Right cardiac atrium (tissue), 5 donors: ENCODE measurements around the gene LRFN5. TPM values are rescaled to one million over a fixed set of nuclear protein-coding genes. Genes with fewer than 3 reads are reported as not detected.
A peak's percentile ranks its signal among the peaks of the same experiment; 100 is the strongest.
"Not testable (repeated sequence)": the region's sequence is repeated elsewhere in the genome, so short reads cannot be mapped to it uniquely, and the experiment has no call there.

Source experiments
- ATAC-seq, 2 donors: fragments of 200-7000 bp; cut with Tn5 transposase; one replicate each; pipeline versions ENCODE4 v1.8.0 to v1.9.1; 2020; ENCODE audit warnings: moderate library complexity in 2 of 2, mild to moderate bottlenecking in 1 of 2
- DNase-seq, 3 donors: peaks; one replicate each; pipeline ENCODE4 v3.0.0-alpha.2; 2020
- H3K27ac ChIP-seq: one replicate; pipeline ENCODE4 v1.5.1; 2013; ENCODE audit warnings: mild to moderate bottlenecking, low read length, control low read depth, moderate library complexity
- H3K27me3 ChIP-seq: one replicate; pipeline ENCODE4 v1.6.1; 2013; ENCODE audit not compliant: control insufficient read depth, insufficient read depth
- H3K4me1 ChIP-seq: one replicate; pipeline ENCODE4 v1.6.1; 2013; ENCODE audit warnings: low read length; ENCODE audit not compliant: control insufficient read depth, insufficient read depth
- H3K4me3 ChIP-seq: one replicate; pipeline ENCODE4 v1.5.1; 2013; ENCODE audit warnings: low read length, control low read depth
- H3K9me3 ChIP-seq: one replicate; pipeline ENCODE4 v1.6.1; 2013; ENCODE audit warnings: low read length; ENCODE audit not compliant: control insufficient read depth
- WGBS: extraction: QIAGEN DNeasy Blood & Tissue Kit; methylation state at CpG from one replicate; pipeline ENCODE4 v1.1.7; 2013; 5-methylcytosine and 5-hydroxymethylcytosine counted together
- intact Hi-C, 4 donors: fragments of 100-400 bp; cut with DNase I; formaldehyde crosslinking; loops; one replicate each; pipeline versions ENCODE4 v1.11.0 to v1.14.0; 2022 to 2023
- polyA plus RNA-seq: library from polyadenylated mRNA; stranded (reverse); fragments of 200-250 nt; gene quantifications from one replicate; pipeline ENCODE4 v1.2.3, GENCODE V29; 2013
- total RNA-seq, 4 donors: library from RNA; stranded (reverse); fragmentation: NEBNext Ultra II Directional; extraction: Animal tissue kit (Norgen Biotek cat#: 25700); gene quantifications; one replicate each; pipeline ENCODE4 v1.2.1, GENCODE V29; 2021
- donor health status: healthy with polysubstance abuse.
- donor health status: DM: no; HTN: yes; CAD: no.
- donor health status: DM: no; HTN: no; CAD: no.
- donor health status: DM: no; HTN: yes; CAD: no; lungs with severe emphysema.
- donor health status: DM: yes; HTN: yes; CAD: no.

Gene LRFN5
- total and polyA plus RNA-seq, 5 donors = 0.23 to 1.7 (median 1.0) TPM

GRCh38 chr14:41905394-41905964 lies 298.8 kb downstream of the LRFN5 start:
- ATAC-seq = no peak
- Histone ChIP-seq H3K27ac (no peak overlapping the region), H3K4me3 (no peak overlapping the region), H3K4me1 (no peaks in the 10 kb centered on the region), H3K9me3 (no peaks in the 10 kb centered on the region), H3K27me3 (no peaks in the 10 kb centered on the region)
- no peak for DNase-seq
- intact Hi-C loops = no loop called here
- 93% methylated on average over 9 of the region's 9 CpGs for WGBS

GRCh38 chr14:41911155-41911554 lies 304.5 kb downstream of the LRFN5 start:
- H3K4me1 ChIP-seq, H3K9me3 ChIP-seq, H3K4me3 ChIP-seq, intact Hi-C loops, H3K27me3 ChIP-seq, ATAC-seq, H3K27ac ChIP-seq: not testable (repeated sequence)
- WGBS = 80% methylated on average over 12 of the region's 12 CpGs
- peak in 1 of 3 donors; percentile 16 for DNase-seq

- 90% methylated on average over 2 of the region's 2 CpGs for WGBS
- no peaks in the 10 kb centered on the region for H3K27me3 ChIP-seq
- DNase-seq = no peak
- no peak overlapping the region for H3K4me3 ChIP-seq
- no peaks in the 10 kb centered on the region for H3K4me1 ChIP-seq
- ATAC-seq = no peak
- no peaks in the 10 kb centered on the region for H3K9me3 ChIP-seq
- intact Hi-C loops = no loop called here
- no peak overlapping the region for H3K27ac ChIP-seq
Observed at GRCh38 chr14:41913398-41913797, 306.7 kb downstream of the LRFN5 start.

GRCh38 chr14:41915732-41916131 lies 309.1 kb downstream of the LRFN5 start:
- no peak overlapping the region for H3K4me3 ChIP-seq
- H3K4me1 ChIP-seq = no peaks in the 10 kb centered on the region
- no peak for ATAC-seq
- no peaks in the 10 kb centered on the region for H3K27me3 ChIP-seq
- DNase-seq = no peak
- intact Hi-C loops = no loop called here
- no peaks in the 10 kb centered on the region for H3K9me3 ChIP-seq
- H3K27ac ChIP-seq = no peak overlapping the region

- ATAC-seq (no peak), DNase-seq (no peak)
- H3K27me3 ChIP-seq = no peaks in the 10 kb centered on the region
- H3K9me3 ChIP-seq = no peaks in the 10 kb centered on the region
- intact Hi-C loops = no loop called here
- H3K4me3 ChIP-seq = no peak overlapping the region
- H3K4me1 ChIP-seq = no peaks in the 10 kb centered on the region
- H3K27ac ChIP-seq = no peak overlapping the region
Observed at GRCh38 chr14:41916313-41916712, 309.6 kb downstream of the LRFN5 start.

- no peaks in the 10 kb centered on the region for H3K4me1 ChIP-seq
- H3K9me3 ChIP-seq = no peaks in the 10 kb centered on the region
- ATAC-seq (no peak), DNase-seq (no peak)
- H3K27ac ChIP-seq = no peak overlapping the region
- 23% methylated on average over 2 of the region's 2 CpGs for WGBS
- no peaks in the 10 kb centered on the region for H3K27me3 ChIP-seq
- intact Hi-C loops = no loop called here
- no peak overlapping the region for H3K4me3 ChIP-seq
Observed at GRCh38 chr14:41925409-41925808, 318.7 kb downstream of the LRFN5 start.

GRCh38 chr14:41950428-41951151 lies 343.9 kb downstream of the LRFN5 start:
- no peak overlapping the region for H3K4me3 ChIP-seq
- intact Hi-C loops = no loop called here
- H3K27ac ChIP-seq = no peak overlapping the region
- H3K9me3 ChIP-seq = no peaks in the 10 kb centered on the region
- no peaks in the 10 kb centered on the region for H3K4me1 ChIP-seq
- 76% methylated on average over 7 of the region's 7 CpGs for WGBS
- no peaks in the 10 kb centered on the region for H3K27me3 ChIP-seq
- no peak for ATAC-seq
- DNase-seq = no peak
